Activated B cell treated with CpG ODN at 0.5 μM for 24 hours (primary cell): Measurements from ENCODE around the gene FOS. TPM values are rescaled to one million over a fixed set of nuclear protein-coding genes. Genes with fewer than 3 reads are reported as not detected.
"Not testable (repeated sequence)": the region's sequence is repeated elsewhere in the genome, so short reads cannot be mapped to it uniquely, and the experiment has no call there.

Source experiments
- ATAC-seq: fragments of 200-7000 bp; cut with Tn5 transposase; one replicate; pipeline ENCODE4 v1.10.0; 2021; ENCODE audit warnings: low read depth, mild to moderate bottlenecking, moderate library complexity
- CTCF ChIA-PET: fragments of 350-600 bp; sonication (Branson Sonifier 250); formaldehyde crosslinking; loops from one replicate; lab custom pipeline; 2021; ENCODE audit warnings: antibody characterized with exemption; lab: Charles Lee
- POLR2A ChIA-PET: fragments of 350-600 bp; sonication (Branson Sonifier 250); formaldehyde crosslinking; loops from one replicate; lab custom pipeline; 2021; ENCODE audit warnings: antibody characterized with exemption; lab: Charles Lee
- DNase-seq: peaks from one replicate; pipeline ENCODE4 v3.0.0; 2022
- H3K27ac Mint-ChIP-seq: one replicate; pipeline ENCODE4 v1.8.0; 2020; ENCODE audit warnings: mixed read lengths
- H3K27me3 Mint-ChIP-seq: one replicate; pipeline ENCODE4 v1.8.0; 2021; ENCODE audit warnings: mixed read lengths
- H3K36me3 Mint-ChIP-seq: one replicate; pipeline ENCODE4 v1.8.0; 2021; ENCODE audit warnings: low read depth, mixed read lengths
- H3K4me1 Mint-ChIP-seq: one replicate; pipeline ENCODE4 v1.8.0; 2021; ENCODE audit warnings: mixed read lengths
- H3K4me3 Mint-ChIP-seq: one replicate; pipeline ENCODE4 v1.8.0; 2020; ENCODE audit warnings: mild to moderate bottlenecking, mixed read lengths
- H3K9me3 Mint-ChIP-seq: one replicate; pipeline ENCODE4 v1.8.0; 2020; ENCODE audit warnings: mixed read lengths
- CTCF ChIP-seq: fragments of 200-600 bp; IDR thresholded peaks from one replicate; pipeline ENCODE4 v1.8.0; 2022; ENCODE audit warnings: antibody characterized with exemption, mild to moderate bottlenecking
- intact Hi-C: fragments of 100-400 bp; cut with micrococcal nuclease; formaldehyde crosslinking; loops from one replicate; pipeline ENCODE4 v1.15.1; 2024
- total RNA-seq: library from RNA; stranded (reverse); gene quantifications from 2 replicates; pipeline ENCODE4 v1.2.3, GENCODE V29; 2022

Gene FOS
- total RNA-seq, 1 donor from 2014 or later, result 37.8 TPM

GRCh38 chr14:75280291-75280830 is 1.7 kb downstream of the FOS start:
- ChIA-PET CTCF (no interaction called here), POLR2A (interaction anchor here (1.5 kb wide), 1 partner anchor 25 kb away, joined by 4 read pairs; no protein-coding TSS in a partner anchor)
- H3K9me3 Mint-ChIP-seq, result no peaks in the 10 kb centered on the region
- DNase-seq (no peak), ATAC-seq (no peak)
- H3K4me1 Mint-ChIP-seq, result peaks cover 46% of the 10 kb centered on the region
- intact Hi-C loops, result no loop called here
- peak overlapping the region; percentile 94 for H3K4me3 Mint-ChIP-seq
- no peak for TF ChIP-seq CTCF
- no peak overlapping the region for H3K27ac Mint-ChIP-seq
- H3K27me3 Mint-ChIP-seq, result peaks cover 15% of the 10 kb centered on the region
- peaks cover 30% of the 10 kb centered on the region for H3K36me3 Mint-ChIP-seq

GRCh38 chr14:75280831-75281653 is 2.4 kb downstream of the FOS start:
- Mint-ChIP-seq H3K36me3 (peaks cover 30% of the 10 kb centered on the region), H3K4me1 (peaks cover 42% of the 10 kb centered on the region), H3K27me3 (peaks cover 19% of the 10 kb centered on the region), H3K27ac (no peak overlapping the region), H3K9me3 (no peaks in the 10 kb centered on the region), H3K4me3 (peak overlapping the region; percentile 94)
- ChIA-PET POLR2A (interaction anchor here (0.5 to 1.5 kb wide), 2 partner anchors 26 to 274 kb away, joined by 3 to 4 read pairs; no protein-coding TSS in a partner anchor), CTCF (interaction anchor here (0.6 kb wide), 1 partner anchor 192 kb away, joined by 3 read pairs; no protein-coding TSS in a partner anchor)
- TF ChIP-seq CTCF, result no peak
- no peak for DNase-seq
- ATAC-seq, result no peak
- intact Hi-C loops, result no loop called here

- peaks cover 30% of the 10 kb centered on the region for H3K36me3 Mint-ChIP-seq
- intact Hi-C loops, result no loop called here
- H3K27ac Mint-ChIP-seq, result no peak overlapping the region
- ChIA-PET POLR2A (interaction anchor here (0.5 to 1.5 kb wide), 3 partner anchors 13 to 273 kb away, joined by 3 to 4 read pairs (median 3); no protein-coding TSS in a partner anchor), CTCF (interaction anchor here (0.6 kb wide), 1 partner anchor 193 kb away, joined by 3 read pairs; no protein-coding TSS in a partner anchor)
- H3K27me3 Mint-ChIP-seq, result peaks cover 20% of the 10 kb centered on the region
- peak overlapping the region; percentile 73 for H3K4me3 Mint-ChIP-seq
- ATAC-seq (no peak), DNase-seq (no peak)
- H3K9me3 Mint-ChIP-seq, result no peaks in the 10 kb centered on the region
- peaks cover 37% of the 10 kb centered on the region for H3K4me1 Mint-ChIP-seq
- no peak for TF ChIP-seq CTCF
These were observed 3.0 kb downstream of the FOS start for GRCh38 chr14:75281654-75282019.

- intact Hi-C loops, result no loop called here
- H3K27me3 Mint-ChIP-seq, result peaks cover 19% of the 10 kb centered on the region
- H3K9me3 Mint-ChIP-seq, result no peaks in the 10 kb centered on the region
- H3K4me1 Mint-ChIP-seq, result peaks cover 35% of the 10 kb centered on the region
- ChIA-PET POLR2A (interaction anchor here (0.8 kb wide), 1 partner anchor 12 kb away, joined by 3 read pairs; no protein-coding TSS in a partner anchor), CTCF (no interaction called here)
- ATAC-seq, result no peak
- no peak for DNase-seq
- H3K4me3 Mint-ChIP-seq, result no peak overlapping the region
- H3K27ac Mint-ChIP-seq, result no peak overlapping the region
- H3K36me3 Mint-ChIP-seq, result peaks cover 30% of the 10 kb centered on the region
- TF ChIP-seq CTCF, result no peak
These were observed 3.5 kb downstream of the FOS start for GRCh38 chr14:75282170-75282554.

DNA sequence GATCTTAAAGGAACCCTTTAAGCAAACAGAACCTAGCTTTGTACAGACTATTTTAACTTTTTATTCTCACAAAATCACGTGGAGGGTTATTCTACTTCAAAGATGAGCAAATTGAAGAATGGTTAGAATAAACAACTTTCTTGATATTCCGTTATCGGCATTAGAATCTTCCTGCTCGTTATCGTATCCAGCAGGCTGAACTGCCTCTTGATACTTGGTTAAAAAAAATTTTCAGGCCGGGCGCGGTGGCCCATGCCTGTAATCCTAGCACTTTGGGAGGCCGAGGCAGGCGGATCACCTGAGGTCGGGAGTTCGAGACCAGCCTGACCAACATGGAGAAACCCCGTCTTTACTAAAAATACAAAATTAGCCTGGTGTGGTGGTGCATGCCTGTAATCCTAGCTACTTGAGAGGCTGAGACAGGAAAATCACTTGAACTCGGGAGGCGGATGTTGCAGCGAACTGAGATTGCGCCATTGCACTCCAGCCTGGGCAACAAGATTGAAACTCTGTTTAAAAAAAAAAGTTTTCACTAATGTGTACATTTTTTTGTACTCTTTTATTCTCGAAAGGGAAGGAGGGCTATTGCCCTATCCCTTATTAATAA is 4.0 kb downstream of the FOS start:
- DNase-seq, ATAC-seq, intact Hi-C loops, H3K4me3 Mint-ChIP-seq, H3K27ac Mint-ChIP-seq, H3K9me3 Mint-ChIP-seq: not testable (repeated sequence)
- peaks cover 33% of the 10 kb centered on the region for H3K4me1 Mint-ChIP-seq
- ChIA-PET POLR2A (interaction anchor here (0.8 kb wide), 1 partner anchor 12 kb away, joined by 3 read pairs; no protein-coding TSS in a partner anchor), CTCF (interaction anchor here (1.6 kb wide), 1 partner anchor 12 kb away, joined by 3 read pairs; no protein-coding TSS in a partner anchor)
- H3K36me3 Mint-ChIP-seq, result peaks cover 30% of the 10 kb centered on the region
- peaks cover 21% of the 10 kb centered on the region for H3K27me3 Mint-ChIP-seq
